SKM-1 treated with dmso at 0.1 percent for 144 hours (cell line): ENCODE results near the gene CYTH1.
"Not testable (repeated sequence)": the region's sequence is repeated elsewhere in the genome, so short reads cannot be mapped to it uniquely, and the experiment has no call there.

ENCODE experiments used
- DNase-seq: peaks from one replicate; lab custom pipeline; 2025; ENCODE audit not compliant: unreplicated experiment; lab: John Stamatoyannopoulos, UW

Gene CYTH1

GRCh38 chr17:78789149-78789662 is 7.1 kb upstream of the CYTH1 start:
- DNase-seq = no peak

- no peak for DNase-seq
Observed at GRCh38 chr17:78788451-78788850, 6.4 kb upstream of the CYTH1 start.

- DNase-seq = no peak
Observed at GRCh38 chr17:78787444-78787843, 5.4 kb upstream of the CYTH1 start.

DNA sequence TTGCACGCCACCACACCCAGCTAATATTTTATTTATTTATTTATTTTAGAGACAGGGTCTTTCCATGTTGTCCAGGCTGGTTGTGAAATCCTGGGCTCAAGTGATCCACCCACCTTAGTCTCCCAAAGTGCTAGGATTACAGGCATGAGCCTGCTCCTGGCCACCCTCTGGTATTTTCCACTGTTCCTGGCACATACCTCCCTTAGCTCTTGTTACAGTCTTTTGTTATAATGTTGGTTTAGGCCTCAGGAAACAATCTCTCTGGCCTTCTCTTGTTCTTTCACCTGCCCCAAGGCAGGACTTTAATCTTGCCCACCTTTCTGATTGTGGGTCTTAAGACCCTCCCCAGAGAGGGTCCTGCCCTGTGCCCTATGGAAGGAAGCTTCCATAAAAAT is 3.6 kb upstream of the CYTH1 start:
- DNase-seq = no peak

DNA sequence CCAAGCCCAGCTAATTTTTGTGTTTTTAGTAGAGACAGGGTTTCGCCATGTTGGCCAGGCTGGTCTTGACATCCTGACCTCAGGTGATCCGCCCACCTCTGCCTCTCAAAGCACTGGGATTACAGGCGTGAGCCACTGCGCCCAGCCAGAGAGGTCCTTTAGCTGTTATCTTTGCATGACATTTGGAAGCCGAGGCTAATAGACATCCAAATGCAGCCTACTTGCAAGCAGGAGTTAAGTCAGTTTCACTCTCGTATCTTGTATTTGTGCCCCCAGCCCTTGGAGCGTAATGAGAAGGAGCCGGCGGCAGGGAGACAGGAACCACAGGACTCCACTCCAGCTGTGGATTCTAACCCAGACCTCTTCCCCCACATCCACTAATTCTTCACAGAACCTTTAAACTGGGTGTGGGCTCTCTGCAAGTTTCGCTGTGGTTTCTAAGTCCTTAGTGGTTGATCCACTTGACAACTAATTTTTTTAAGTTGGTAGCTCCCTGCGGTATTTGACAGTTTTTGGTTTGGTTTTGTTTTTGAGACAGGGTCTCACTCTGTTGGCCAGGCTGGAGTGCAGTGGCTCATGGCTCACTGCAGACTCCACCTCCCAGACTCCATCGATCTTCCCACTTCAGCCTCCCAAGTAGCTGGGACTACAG is 3.1 kb upstream of the CYTH1 start:
- DNase-seq = no peak

DNA sequence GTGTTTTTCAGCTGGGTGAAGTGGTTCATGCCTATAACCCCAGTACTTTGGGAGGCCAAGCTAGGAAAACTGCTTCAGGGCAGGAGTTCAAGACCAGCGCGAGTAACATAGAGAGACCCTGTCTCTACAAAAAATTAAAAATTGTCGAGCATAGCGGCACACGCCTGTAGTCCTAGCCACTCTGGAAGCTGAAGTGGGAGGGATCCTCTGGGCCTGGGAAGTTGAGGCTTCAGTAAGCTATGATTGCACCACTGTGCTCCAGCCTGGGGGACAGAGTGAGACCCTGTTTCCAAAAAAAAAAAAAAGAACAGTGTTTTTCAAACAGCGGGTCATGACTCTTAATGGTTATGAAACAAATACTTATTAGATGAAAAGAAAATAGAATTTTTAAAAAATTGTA is 2.3 kb upstream of the CYTH1 start:
- no peak for DNase-seq

- no peak for DNase-seq
Observed at GRCh38 chr17:78783711-78784324, 1.7 kb upstream of the CYTH1 start.

GRCh38 chr17:78781104-78781892 is 775 bp downstream of the CYTH1 start:
- DNase-seq = no peak

DNA sequence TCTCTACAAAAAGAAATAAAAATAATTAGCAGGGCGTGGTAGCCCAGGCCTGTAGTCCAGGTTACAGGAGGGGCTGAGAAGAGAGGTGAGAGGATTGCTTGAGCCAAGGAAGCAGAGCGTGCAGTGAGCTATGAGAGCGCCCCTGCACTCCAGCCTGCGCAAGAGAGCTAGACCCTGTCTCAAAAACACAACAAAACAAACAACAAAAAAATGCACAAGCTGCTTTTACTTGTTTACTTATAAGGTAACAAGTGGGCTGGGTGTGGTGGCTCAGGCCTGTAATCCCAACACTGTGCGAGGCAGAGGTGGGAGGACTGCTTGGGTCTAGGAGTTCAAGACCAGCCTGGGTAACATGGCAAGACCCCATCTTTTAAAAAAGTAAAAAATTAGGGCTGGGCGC is 1.7 kb downstream of the CYTH1 start:
- DNase-seq = no peak

DNA sequence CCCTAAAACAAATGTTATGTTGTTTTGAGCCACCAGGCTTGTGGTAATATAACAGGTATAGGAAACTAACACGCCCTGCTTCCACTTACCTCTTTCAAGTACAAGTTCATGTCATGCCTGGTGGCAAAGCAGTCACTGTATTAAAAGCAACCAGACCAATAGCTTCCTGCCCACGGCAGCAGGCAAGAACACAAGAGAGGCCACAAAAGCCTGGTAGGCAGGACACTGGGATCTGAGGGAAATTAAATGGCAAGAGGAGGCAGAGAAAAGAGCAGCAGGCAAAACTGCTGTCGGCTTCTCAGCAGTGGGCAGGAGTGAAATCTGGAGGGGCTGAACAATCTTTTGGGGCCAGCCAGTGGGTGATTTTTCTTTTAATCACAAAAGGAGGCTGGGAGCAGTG is 2.2 kb downstream of the CYTH1 start:
- no peak for DNase-seq

DNA sequence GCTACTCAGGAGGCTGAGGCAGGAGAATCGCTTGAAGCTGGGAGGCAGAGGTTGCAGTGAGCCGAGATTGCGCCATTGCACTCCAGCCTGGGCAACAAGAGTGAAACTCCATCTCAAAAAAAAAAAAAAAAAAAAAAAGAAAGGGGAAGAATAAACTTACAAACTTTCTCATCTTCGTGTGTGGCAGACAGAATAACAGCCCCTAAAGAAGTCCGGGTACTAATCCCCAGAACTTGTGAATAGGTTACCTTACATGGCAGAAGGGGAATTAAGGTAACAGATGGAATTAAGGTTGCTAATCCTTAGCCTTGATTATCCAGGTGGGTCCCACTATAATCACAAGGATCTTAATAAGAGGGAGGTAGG is 2.8 kb downstream of the CYTH1 start:
- not testable (repeated sequence) for DNase-seq

DNA sequence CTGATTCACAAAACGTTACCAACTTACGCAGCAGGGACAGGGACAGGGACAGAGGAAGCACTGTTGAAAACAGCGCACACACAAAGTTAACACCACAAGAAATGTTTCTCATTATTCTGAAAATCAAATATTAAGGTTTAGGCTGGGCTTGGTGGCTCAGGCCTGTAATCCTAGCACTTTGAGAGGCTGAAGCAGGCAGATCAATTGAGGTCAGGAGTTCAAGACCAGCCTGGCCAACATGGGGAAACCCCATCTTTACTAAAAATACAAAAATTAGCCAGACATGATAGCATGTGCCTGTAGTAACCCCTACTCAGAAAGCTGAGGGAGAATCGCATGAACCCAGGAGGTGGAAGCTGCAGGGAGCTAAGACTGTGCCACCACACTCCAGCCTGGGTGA is 4.2 kb downstream of the CYTH1 start:
- no peak for DNase-seq

DNA sequence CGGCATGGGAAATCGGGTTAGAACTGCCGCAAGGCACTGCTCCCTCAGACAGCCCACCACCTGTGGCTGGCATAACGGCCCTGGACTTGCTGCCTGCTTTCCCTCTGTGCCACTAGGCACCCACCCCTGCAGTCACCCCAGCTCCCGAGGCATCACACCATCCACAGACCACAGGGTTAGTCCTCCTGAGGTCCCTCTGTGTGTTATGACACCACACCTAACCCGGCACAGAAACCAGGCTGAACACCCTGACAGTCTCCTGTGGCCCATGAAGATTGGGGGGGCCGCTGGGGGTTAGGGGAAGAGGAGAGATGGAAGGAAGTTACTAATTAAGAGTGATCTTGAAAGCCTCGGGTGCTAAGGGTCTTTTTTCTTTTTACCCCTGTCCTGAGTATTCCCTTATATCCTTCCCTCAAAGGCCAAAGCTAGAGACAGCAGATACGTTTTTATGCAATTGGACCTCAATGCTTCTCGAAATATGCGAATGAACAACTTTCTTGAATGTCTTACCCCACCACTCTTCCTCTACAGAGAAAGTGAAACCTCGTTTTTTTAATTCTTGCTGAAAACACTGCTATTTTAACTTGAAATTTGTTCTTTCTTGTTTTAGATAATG is 7.0 kb downstream of the CYTH1 start:
- no peak for DNase-seq

DNA sequence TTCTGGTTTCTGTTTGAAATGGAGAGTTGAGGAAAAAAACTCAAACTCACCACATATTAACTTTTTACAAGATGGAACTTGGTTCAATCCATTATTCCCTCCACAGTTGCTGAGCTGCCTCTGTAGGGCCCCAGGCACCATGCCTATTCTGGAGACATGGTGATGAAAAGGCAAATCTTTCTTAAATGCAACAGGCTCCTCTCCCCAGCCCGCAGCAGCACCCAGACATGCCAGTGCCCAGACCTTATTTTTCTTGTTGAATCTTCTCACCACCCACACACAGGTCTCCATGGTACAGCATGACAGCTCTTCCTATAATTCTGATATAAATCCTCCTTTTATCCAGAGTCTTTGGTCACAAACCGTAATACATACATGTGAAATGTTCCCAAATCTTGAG is 7.6 kb downstream of the CYTH1 start:
- DNase-seq = no peak

GRCh38 chr17:78771758-78772382 is 10.2 kb downstream of the CYTH1 start:
- no peak for DNase-seq

DNA sequence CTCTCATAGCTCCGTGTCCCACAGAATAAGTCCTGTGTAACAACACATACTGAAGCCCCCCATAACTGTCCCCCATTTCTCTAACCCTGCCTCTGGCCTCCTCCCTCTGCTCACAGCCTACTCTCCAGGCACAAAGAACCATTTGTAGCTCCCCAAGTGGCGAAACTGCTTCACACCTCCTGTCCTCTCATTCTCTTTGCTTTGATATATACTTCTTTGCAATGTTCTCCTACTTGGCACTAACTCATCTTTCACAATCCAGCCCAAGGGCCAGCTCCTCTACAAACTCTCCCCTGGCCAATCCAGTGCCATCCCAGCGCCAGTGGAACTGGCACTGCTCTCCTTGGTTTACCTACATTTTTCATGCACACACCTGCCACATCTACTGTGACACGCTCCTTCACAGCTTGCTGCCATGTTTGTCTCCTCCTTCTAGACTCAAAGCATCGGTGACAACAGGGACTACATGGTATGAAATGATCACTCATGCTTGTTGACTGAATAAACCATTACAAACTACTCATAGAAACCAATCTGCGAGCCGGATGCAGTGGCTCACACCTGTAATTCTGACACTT is 12.8 kb downstream of the CYTH1 start:
- DNase-seq = no peak

- no peak for DNase-seq
Observed at GRCh38 chr17:78767806-78768205, 14.3 kb downstream of the CYTH1 start.

DNA sequence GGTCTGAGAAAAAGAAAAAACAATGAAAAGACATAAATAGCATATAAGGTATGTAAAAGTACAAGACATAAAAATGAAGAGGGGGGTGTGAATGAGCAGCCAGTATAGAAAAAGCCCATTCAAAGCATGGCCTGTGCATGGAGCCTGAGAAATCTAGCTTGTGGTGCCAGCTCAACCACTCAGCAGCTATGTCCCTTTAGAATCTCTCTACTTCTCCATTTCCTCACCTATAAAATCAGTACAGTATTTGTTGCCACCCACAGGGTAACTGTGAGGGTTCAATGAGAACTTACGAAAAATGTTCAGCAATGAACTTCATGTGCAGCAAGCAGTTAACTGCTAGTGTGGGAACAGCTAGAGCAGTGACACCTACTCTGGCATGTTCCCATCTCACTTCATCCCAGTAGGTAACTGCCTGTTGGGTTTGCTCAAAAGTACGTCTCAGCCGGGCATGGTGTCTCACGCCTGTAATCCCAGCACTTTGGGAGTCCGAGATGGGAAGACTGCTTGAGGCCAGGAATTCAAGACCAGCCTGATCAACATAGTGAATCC is 15.3 kb downstream of the CYTH1 start:
- DNase-seq = no peak

GRCh38 chr17:78766225-78766624 is 15.8 kb downstream of the CYTH1 start:
- DNase-seq = no peak

- no peak for DNase-seq
Observed at GRCh38 chr17:78765821-78766220, 16.3 kb downstream of the CYTH1 start.

- no peak for DNase-seq
Observed at GRCh38 chr17:78764871-78765270, 17.2 kb downstream of the CYTH1 start.
